B cell (primary cell): Measurements from ENCODE around the gene MAP7D1. TPM values are rescaled to one million over a fixed set of nuclear protein-coding genes. Genes with fewer than 3 reads are reported as not detected.

ENCODE experiments used
- ATAC-seq: fragments of 200-7000 bp; cut with Tn5 transposase; one replicate; pipeline ENCODE4 v1.10.0; 2021; ENCODE audit warnings: low read depth, mild to moderate bottlenecking, moderate number of reproducible peaks, moderate library complexity
- CTCF ChIA-PET: fragments of 350-600 bp; sonication (Branson Sonifier 250); formaldehyde crosslinking; loops from one replicate; lab custom pipeline; 2021; ENCODE audit warnings: antibody characterized with exemption, inconsistent platforms; lab: Charles Lee
- POLR2A ChIA-PET: fragments of 350-600 bp; sonication (Branson Sonifier 250); formaldehyde crosslinking; loops from one replicate; lab custom pipeline; 2021; ENCODE audit warnings: antibody characterized with exemption; lab: Charles Lee
- DNase-seq: peaks from one replicate; pipeline ENCODE4 v3.0.0; 2013
- H2AFZ ChIP-seq: 2 replicates; pipeline ENCODE4 v1.6.1; 2012; ENCODE audit warnings: mild to moderate bottlenecking, low read depth, low read length; ENCODE audit not compliant: insufficient read depth, poor library complexity, severe bottlenecking
- H3K27ac ChIP-seq, 2 donors: 1 replicate in 1 of 2; 2 replicates in 1 of 2; pipeline ENCODE4 v1.5.1; 2012 to 2013; ENCODE audit warnings: low read length in 2 of 2, mild to moderate bottlenecking in 2 of 2, moderate library complexity in 1 of 2
- H3K27me3 ChIP-seq, 4 experiments: fragments of 200-600 bp in 1 of 4; sonication (generic) in 1 of 4; replicated peaks in 1 of 4; 1 replicate in 2 of 4; 2 replicates in 2 of 4; pipeline versions ENCODE4 v1.6.1 to v1.7.0; 2013 to 2016; ENCODE audit warnings: low read length in 3 of 4, mild to moderate bottlenecking in 2 of 4, mixed read lengths in 1 of 4, moderate library complexity in 1 of 4; ENCODE audit not compliant: insufficient read depth in 4 of 4, control insufficient read depth in 3 of 4; ENCODE audit errors: control extremely low read depth in 1 of 4
- H3K36me3 ChIP-seq, 2 experiments: replicated peaks in 1 of 2; 1 replicate in 1 of 2; 2 replicates in 1 of 2; pipeline versions ENCODE4 v1.6.1 to v1.7.1; 2013; ENCODE audit warnings: low read length in 1 of 2; ENCODE audit not compliant: insufficient read depth in 2 of 2, control insufficient read depth in 1 of 2; ENCODE audit errors: control extremely low read depth in 1 of 2, extremely low read depth in 1 of 2
- H3K4me1 ChIP-seq, 2 donors: fragments of 200-600 bp in 1 of 2; sonication (generic) in 1 of 2; 1 replicate in 1 of 2; 2 replicates in 1 of 2; pipeline versions ENCODE4 v1.5.1 to v1.6.1; 2013 to 2017; ENCODE audit warnings: low read length in 2 of 2; ENCODE audit not compliant: control insufficient read depth in 2 of 2, insufficient read depth in 2 of 2
- H3K4me2 ChIP-seq: replicated peaks from 2 replicates; pipeline ENCODE3; 2012; ENCODE audit warnings: mild to moderate bottlenecking, low read depth, low read length; ENCODE audit not compliant: poor library complexity, severe bottlenecking
- H3K4me3 ChIP-seq, 5 experiments: fragments of 200-600 bp in 1 of 5; sonication (generic) in 1 of 5; 1 replicate in 3 of 5; 2 replicates in 2 of 5; pipeline versions ENCODE4 v1.5.1 to v1.7.0; 2011 to 2016; ENCODE audit warnings: low read length in 4 of 5, mild to moderate bottlenecking in 4 of 5, low read depth in 2 of 5, control low read depth in 1 of 5, moderate library complexity in 1 of 5; ENCODE audit not compliant: insufficient read depth in 1 of 5; ENCODE audit errors: control extremely low read depth in 1 of 5, extremely low read depth in 1 of 5
- H3K79me2 ChIP-seq: fragments of 200-600 bp; sonication (generic); one replicate; pipeline ENCODE4 v1.6.0; 2016; ENCODE audit warnings: low read length; ENCODE audit not compliant: control insufficient read depth, insufficient read depth
- H3K9ac ChIP-seq: fragments of 200-600 bp; sonication (generic); 2 replicates; pipeline ENCODE4 v1.6.1; 2017; ENCODE audit warnings: mild to moderate bottlenecking, low read length, moderate library complexity
- H3K9me3 ChIP-seq, 3 donors: one replicate each; pipeline versions ENCODE4 v1.6.1 to v1.7.1; 2013; ENCODE audit warnings: low read length in 2 of 3; ENCODE audit not compliant: control insufficient read depth in 2 of 3, insufficient read depth in 1 of 3; ENCODE audit errors: control extremely low read depth in 1 of 3
- H4K20me1 ChIP-seq: 2 replicates; pipeline ENCODE4 v1.6.0; 2012; ENCODE audit warnings: mild to moderate bottlenecking, low read length; ENCODE audit not compliant: insufficient read depth, control insufficient read depth, poor library complexity, severe bottlenecking
- H3K27ac Mint-ChIP-seq: one replicate; pipeline ENCODE4 v1.8.0; 2021; ENCODE audit warnings: mixed read lengths
- H3K27me3 Mint-ChIP-seq: one replicate; pipeline ENCODE4 v1.8.0; 2021; ENCODE audit warnings: mixed read lengths
- H3K4me1 Mint-ChIP-seq: one replicate; pipeline ENCODE4 v1.8.0; 2021; ENCODE audit warnings: mixed read lengths
- H3K4me3 Mint-ChIP-seq: one replicate; pipeline ENCODE4 v1.8.0; 2021; ENCODE audit warnings: mixed read lengths
- H3K9me3 Mint-ChIP-seq: one replicate; pipeline ENCODE4 v1.8.0; 2022; ENCODE audit warnings: mixed read lengths; ENCODE audit not compliant: insufficient read depth
- EZH2 ChIP-seq: IDR thresholded peaks from 2 replicates; pipeline ENCODE4 v1.6.1; 2012; ENCODE audit warnings: borderline replicate concordance, low read depth, mild to moderate bottlenecking, moderate library complexity, low read length; ENCODE audit not compliant: insufficient read depth, poor library complexity, severe bottlenecking
- WGBS: methylation state at CpG from one replicate; pipeline ENCODE4 v1.1.5; 2013; ENCODE audit warnings: missing lambda C conversion rate; ENCODE audit not compliant: insufficient coverage; 5-methylcytosine and 5-hydroxymethylcytosine counted together
- intact Hi-C: fragments of 100-400 bp; cut with micrococcal nuclease; formaldehyde crosslinking; loops from one replicate; pipeline ENCODE4 v1.10.0; 2022
- polyA plus RNA-seq: library from polyadenylated mRNA; depleted of rRNA; stranded (reverse); fragments of >200 nt; gene quantifications from 2 replicates; pipeline ENCODE4 v1.2.3, GENCODE V29; 2012
- total RNA-seq, 2 donors: library from RNA; stranded (reverse); fragments of 120-200 nt in 1 of 2; gene quantifications; 1 replicate in 1 of 2; 2 replicates in 1 of 2; pipeline versions ENCODE4 v1.2.3 to v1.2.4, GENCODE V29; 2013 to 2022
- TF ChIP-seq, protein P1 (sequence below): fragments of 200-600 bp; IDR thresholded peaks from one replicate; pipeline ENCODE4 v1.8.0; 2022; ENCODE audit warnings: antibody characterized with exemption, mild to moderate bottlenecking

MAP7D1 gene
- total and polyA plus RNA-seq, 2 donors (not counting 1 experiment from before 2014, with no cell fraction given), result 44.2 to 65.2 TPM

DNA sequence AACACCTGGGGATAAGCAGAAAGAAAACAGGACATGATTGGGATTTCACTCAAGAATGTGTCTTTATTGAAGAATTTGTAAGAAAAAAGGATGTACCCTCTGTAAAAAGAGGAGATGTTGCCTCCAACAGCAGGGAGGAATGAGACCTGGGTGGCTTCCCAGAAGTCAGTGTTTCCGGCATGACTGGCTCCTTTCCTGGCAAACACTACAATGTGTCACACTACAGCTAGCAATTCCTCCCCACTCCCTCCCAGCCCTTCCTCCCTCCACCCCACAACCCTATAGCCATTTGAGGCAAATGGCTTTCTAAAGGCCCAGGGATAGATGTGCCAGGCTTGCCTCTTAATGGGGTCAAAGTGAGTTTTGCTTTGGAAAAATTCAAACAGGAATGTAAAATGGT is 19.4 kb upstream of the MAP7D1 start:
- H3K27ac ChIP-seq, result no peak overlapping the region
- no peak overlapping the region for H3K4me3 ChIP-seq
- H3K9ac ChIP-seq, result no peak overlapping the region
- POLR2A ChIA-PET, result no interaction called here
- no peak overlapping the region for H3K4me2 ChIP-seq
- no peaks in the 10 kb centered on the region for H3K9me3 Mint-ChIP-seq
- H3K79me2 ChIP-seq, result peaks cover 15% of the 10 kb centered on the region
- peaks cover 6% of the 10 kb centered on the region for H4K20me1 ChIP-seq
- no peaks in the 10 kb centered on the region for H3K27me3 Mint-ChIP-seq
- intact Hi-C loops, result no loop called here
- H3K4me1 ChIP-seq, result no peaks in the 10 kb centered on the region
- DNase-seq, result no peak
- H3K36me3 ChIP-seq, result peaks cover 0 to 42% of the 10 kb centered on the region in 2 experiments
- H3K27ac Mint-ChIP-seq, result no peak overlapping the region
- H3K9me3 ChIP-seq, result no peaks in the 10 kb centered on the region
- no CpG with 5 or more reads among the region's 1 CpG for WGBS
- CTCF ChIA-PET, result interaction anchor here (0.6 to 2.3 kb wide), 2 partner anchors 41 to 283 kb away, joined by 6 to 8 read pairs; no protein-coding TSS in a partner anchor
- H3K27me3 ChIP-seq, result no peaks in the 10 kb centered on the region
- no peak overlapping the region for H2AFZ ChIP-seq
- H3K4me3 Mint-ChIP-seq, result no peak overlapping the region
- ATAC-seq, result no peak
- H3K4me1 Mint-ChIP-seq, result peaks cover 6% of the 10 kb centered on the region
- no peak for TF ChIP-seq EZH2
- TF ChIP-seq, protein P1, sequence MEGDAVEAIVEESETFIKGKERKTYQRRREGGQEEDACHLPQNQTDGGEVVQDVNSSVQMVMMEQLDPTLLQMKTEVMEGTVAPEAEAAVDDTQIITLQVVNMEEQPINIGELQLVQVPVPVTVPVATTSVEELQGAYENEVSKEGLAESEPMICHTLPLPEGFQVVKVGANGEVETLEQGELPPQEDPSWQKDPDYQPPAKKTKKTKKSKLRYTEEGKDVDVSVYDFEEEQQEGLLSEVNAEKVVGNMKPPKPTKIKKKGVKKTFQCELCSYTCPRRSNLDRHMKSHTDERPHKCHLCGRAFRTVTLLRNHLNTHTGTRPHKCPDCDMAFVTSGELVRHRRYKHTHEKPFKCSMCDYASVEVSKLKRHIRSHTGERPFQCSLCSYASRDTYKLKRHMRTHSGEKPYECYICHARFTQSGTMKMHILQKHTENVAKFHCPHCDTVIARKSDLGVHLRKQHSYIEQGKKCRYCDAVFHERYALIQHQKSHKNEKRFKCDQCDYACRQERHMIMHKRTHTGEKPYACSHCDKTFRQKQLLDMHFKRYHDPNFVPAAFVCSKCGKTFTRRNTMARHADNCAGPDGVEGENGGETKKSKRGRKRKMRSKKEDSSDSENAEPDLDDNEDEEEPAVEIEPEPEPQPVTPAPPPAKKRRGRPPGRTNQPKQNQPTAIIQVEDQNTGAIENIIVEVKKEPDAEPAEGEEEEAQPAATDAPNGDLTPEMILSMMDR, result no peak

DNA sequence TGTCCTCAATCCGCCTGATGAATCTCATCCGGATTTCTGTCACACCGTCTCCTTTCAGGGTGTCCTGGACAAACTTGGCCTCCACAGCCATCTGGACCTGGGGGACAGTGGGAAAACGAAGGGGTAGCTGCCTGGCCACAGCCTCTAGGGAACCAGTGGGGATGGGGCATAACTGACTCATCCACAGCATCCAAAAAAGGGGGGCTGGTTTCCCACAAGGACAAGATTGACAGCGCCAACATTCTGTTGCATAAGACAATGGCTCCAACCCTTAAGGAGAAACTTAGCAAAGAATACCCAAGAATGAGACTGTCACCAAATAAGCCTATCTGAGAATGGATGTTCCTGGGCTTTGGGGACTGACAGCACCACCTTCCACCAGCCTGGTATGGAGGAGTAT is 18.7 kb upstream of the MAP7D1 start:
- CTCF ChIA-PET, result interaction anchor here (0.6 kb wide), 1 partner anchor 284 kb away, joined by 6 read pairs; no protein-coding TSS in a partner anchor

More for the DNA sequence above, 18.7 kb upstream of the MAP7D1 start:
- ATAC-seq (no peak), DNase-seq (no peak)
- Mint-ChIP-seq H3K27ac (no peak overlapping the region), H3K4me3 (no peak overlapping the region), H3K27me3 (no peaks in the 10 kb centered on the region), H3K4me1 (peaks cover 8% of the 10 kb centered on the region), H3K9me3 (no peaks in the 10 kb centered on the region)
- intact Hi-C loops, result no loop called here
- TF ChIP-seq EZH2, result no peak
- TF ChIP-seq, protein P1, result no peak
- no CpG with 5 or more reads among the region's 5 CpGs for WGBS
- Histone ChIP-seq H4K20me1 (peaks cover 8% of the 10 kb centered on the region), H3K4me3 (no peak overlapping the region), H3K27ac (no peak overlapping the region), H3K9ac (no peak overlapping the region), H3K27me3 (no peaks in the 10 kb centered on the region), H2AFZ (no peak overlapping the region), H3K4me2 (no peak overlapping the region), H3K79me2 (peaks cover 19% of the 10 kb centered on the region), H3K4me1 (peaks cover 0 to 2% of the 10 kb centered on the region in 2 donors), H3K9me3 (no peaks in the 10 kb centered on the region), H3K36me3 (peaks cover 0 to 42% of the 10 kb centered on the region in 2 experiments)
- POLR2A ChIA-PET, result no interaction called here
